Right atrium auricular region (tissue), 2 donors: ENCODE results near the gene DENND10. TPM values are rescaled to one million over a fixed set of nuclear protein-coding genes. Genes with fewer than 3 reads are reported as not detected.
"Not testable (repeated sequence)": the region's sequence is repeated elsewhere in the genome, so short reads cannot be mapped to it uniquely, and the experiment has no call there.

Experiments
- DNase-seq: peaks from one replicate; pipeline ENCODE4 v3.0.0-alpha.2; 2019; ENCODE audit warnings: low spot score
- H3K27ac ChIP-seq, 2 donors: fragments of 200-600 bp; sonication (generic); 1 replicate in 1 of 2; 2 replicates in 1 of 2; pipeline ENCODE4 v1.5.1; 2016 to 2019
- H3K27me3 ChIP-seq, 2 donors: fragments of 200-600 bp; sonication (generic); one replicate each; pipeline versions ENCODE4 v1.5.1 to v1.6.0; 2017 to 2019
- H3K36me3 ChIP-seq: fragments of 200-600 bp; sonication (generic); one replicate; pipeline ENCODE4 v1.5.1; 2016
- H3K4me1 ChIP-seq, 2 donors: fragments of 200-600 bp; sonication (generic); one replicate each; pipeline versions ENCODE4 v1.5.1 to v1.6.0; 2017 to 2019
- H3K4me3 ChIP-seq, 2 donors: fragments of 200-600 bp; sonication (generic); 1 replicate in 1 of 2; 2 replicates in 1 of 2; pipeline ENCODE4 v1.5.1; 2017 to 2019; ENCODE audit warnings: mild to moderate bottlenecking in 1 of 2, moderate library complexity in 1 of 2
- H3K9me3 ChIP-seq, 2 donors: fragments of 200-600 bp; sonication (generic); one replicate each; pipeline ENCODE4 v1.5.1; 2019
- total RNA-seq, 2 donors: library from RNA; depleted of rRNA; stranded (reverse); fragments of >200 nt; gene quantifications; one replicate each; pipeline ENCODE4 v1.1.0, GENCODE V29; 2016
- TF ChIP-seq, protein P1 (sequence below), 2 donors: fragments of 200-600 bp; sonication (generic); IDR thresholded peaks; one replicate each; pipeline ENCODE4 v1.5.1; 2019; ENCODE audit warnings: antibody characterized with exemption in 2 of 2

Gene DENND10
- total RNA-seq, 2 donors from 2014 or later: 25.9 to 31.4 TPM

- H3K4me1 ChIP-seq: peaks cover 0 to 21% of the 10 kb centered on the region in 2 donors
- peaks cover 46% of the 10 kb centered on the region for H3K36me3 ChIP-seq
- no peak overlapping the region for H3K27ac ChIP-seq
- no peaks in the 10 kb centered on the region for H3K9me3 ChIP-seq
- no peaks in the 10 kb centered on the region for H3K27me3 ChIP-seq
- TF ChIP-seq, protein P1, sequence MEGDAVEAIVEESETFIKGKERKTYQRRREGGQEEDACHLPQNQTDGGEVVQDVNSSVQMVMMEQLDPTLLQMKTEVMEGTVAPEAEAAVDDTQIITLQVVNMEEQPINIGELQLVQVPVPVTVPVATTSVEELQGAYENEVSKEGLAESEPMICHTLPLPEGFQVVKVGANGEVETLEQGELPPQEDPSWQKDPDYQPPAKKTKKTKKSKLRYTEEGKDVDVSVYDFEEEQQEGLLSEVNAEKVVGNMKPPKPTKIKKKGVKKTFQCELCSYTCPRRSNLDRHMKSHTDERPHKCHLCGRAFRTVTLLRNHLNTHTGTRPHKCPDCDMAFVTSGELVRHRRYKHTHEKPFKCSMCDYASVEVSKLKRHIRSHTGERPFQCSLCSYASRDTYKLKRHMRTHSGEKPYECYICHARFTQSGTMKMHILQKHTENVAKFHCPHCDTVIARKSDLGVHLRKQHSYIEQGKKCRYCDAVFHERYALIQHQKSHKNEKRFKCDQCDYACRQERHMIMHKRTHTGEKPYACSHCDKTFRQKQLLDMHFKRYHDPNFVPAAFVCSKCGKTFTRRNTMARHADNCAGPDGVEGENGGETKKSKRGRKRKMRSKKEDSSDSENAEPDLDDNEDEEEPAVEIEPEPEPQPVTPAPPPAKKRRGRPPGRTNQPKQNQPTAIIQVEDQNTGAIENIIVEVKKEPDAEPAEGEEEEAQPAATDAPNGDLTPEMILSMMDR (IDR thresholded peaks at IDR 0.05): no peak
- no peak for DNase-seq
- no peak overlapping the region for H3K4me3 ChIP-seq
Measured at GRCh38 chr10:119176166-119176565, 72.3 kb downstream of the DENND10 start.

- peaks cover 30% of the 10 kb centered on the region for H3K36me3 ChIP-seq
- peaks cover 0 to 21% of the 10 kb centered on the region in 2 donors for H3K4me1 ChIP-seq
- no peaks in the 10 kb centered on the region for H3K27me3 ChIP-seq
- peak overlapping the region; percentile 94 to 95 for H3K27ac ChIP-seq
- no peaks in the 10 kb centered on the region for H3K9me3 ChIP-seq
- TF ChIP-seq, protein P1 (IDR thresholded peaks at IDR 0.05): no peak
- peak overlapping the region; percentile 70 to 91 for H3K4me3 ChIP-seq
- no peak for DNase-seq
Measured at GRCh38 chr10:119177708-119178371, 73.9 kb downstream of the DENND10 start.

- Histone ChIP-seq H3K36me3 (peaks cover 23% of the 10 kb centered on the region), H3K27me3 (no peaks in the 10 kb centered on the region), H3K9me3 (no peaks in the 10 kb centered on the region), H3K4me1 (peaks cover 0 to 21% of the 10 kb centered on the region in 2 donors), H3K27ac (peak within 1 kb of the TSS; percentile 94 to 95), H3K4me3 (peak within 1 kb of the TSS; percentile 70 to 91)
- TF ChIP-seq, protein P1 (IDR thresholded peaks at IDR 0.05): peak in 1 of 2 donors; percentile 61
- DNase-seq: peak; percentile 89
Measured at GRCh38 chr10:119178372-119179119, 74.6 kb downstream of the DENND10 start, which contains the start of gene PRDX3. TSS of gene PRDX3 (minus strand) at chr10:119178812. CDS start at chr10:119178790, 22 bp downstream.

GRCh38 chr10:119180850-119181400 is 77.0 kb downstream of the DENND10 start:
- H3K27me3 ChIP-seq, H3K4me3 ChIP-seq, H3K9me3 ChIP-seq, DNase-seq, H3K27ac ChIP-seq: not testable (repeated sequence)
- peaks cover 0 to 21% of the 10 kb centered on the region in 2 donors for H3K4me1 ChIP-seq
- H3K36me3 ChIP-seq: peaks cover 10% of the 10 kb centered on the region

GRCh38 chr10:119183664-119184412 is 79.9 kb downstream of the DENND10 start:
- TF ChIP-seq, protein P1 (IDR thresholded peaks at IDR 0.05): no peak
- no peak overlapping the region for H3K4me3 ChIP-seq
- DNase-seq: no peak

More at GRCh38 chr10:119183664-119184412, 79.9 kb downstream of the DENND10 start:
- no peaks in the 10 kb centered on the region for H3K36me3 ChIP-seq
- no peak overlapping the region for H3K27ac ChIP-seq
- peaks cover 0 to 4% of the 10 kb centered on the region in 2 donors for H3K4me1 ChIP-seq
- H3K9me3 ChIP-seq: no peaks in the 10 kb centered on the region
- H3K27me3 ChIP-seq: no peaks in the 10 kb centered on the region

Other genes starting within 250 kb of the DENND10 start
- 1 to 10 TPM; 5.2 to 7.8 TPM for gene NANOS1, start 74.4 kb upstream of the DENND10 start, total RNA-seq
- gene EIF3A, start 23.3 kb upstream of the DENND10 start, total RNA-seq: 10 to 100 TPM; 69.8 to 76.9 TPM
- 10 to 100 TPM; 31.3 to 49.6 TPM for gene SFXN4, start 61.6 kb downstream of the DENND10 start, total RNA-seq
- 100 to 1,000 TPM; 168 to 250 TPM for gene PRDX3, start 74.7 kb downstream of the DENND10 start, total RNA-seq
- gene GRK5, start 103.5 kb downstream of the DENND10 start, total RNA-seq: 10 to 100 TPM; 19.2 to 53.8 TPM